ENCODE data around the gene LCN9.

GRCh38 chr9:135614821-135615665 lies 48.1 kb upstream of the LCN9 start:
- TF ChIP-seq CTCF (IDR thresholded peaks at IDR 0.05) (no peak), POLR2A (IDR thresholded peaks at IDR 0.05) (no peak)

Data from vagina (tissue), 2 donors.